NCI-H2107 treated with DMSO at 0.1 percent for 48 hours (cell line): ENCODE results near the gene PCNA.

Experiments
- DNase-seq: peaks from one replicate; lab custom pipeline; 2025; ENCODE audit not compliant: unreplicated experiment; lab: John Stamatoyannopoulos, UW

Gene PCNA

DNA sequence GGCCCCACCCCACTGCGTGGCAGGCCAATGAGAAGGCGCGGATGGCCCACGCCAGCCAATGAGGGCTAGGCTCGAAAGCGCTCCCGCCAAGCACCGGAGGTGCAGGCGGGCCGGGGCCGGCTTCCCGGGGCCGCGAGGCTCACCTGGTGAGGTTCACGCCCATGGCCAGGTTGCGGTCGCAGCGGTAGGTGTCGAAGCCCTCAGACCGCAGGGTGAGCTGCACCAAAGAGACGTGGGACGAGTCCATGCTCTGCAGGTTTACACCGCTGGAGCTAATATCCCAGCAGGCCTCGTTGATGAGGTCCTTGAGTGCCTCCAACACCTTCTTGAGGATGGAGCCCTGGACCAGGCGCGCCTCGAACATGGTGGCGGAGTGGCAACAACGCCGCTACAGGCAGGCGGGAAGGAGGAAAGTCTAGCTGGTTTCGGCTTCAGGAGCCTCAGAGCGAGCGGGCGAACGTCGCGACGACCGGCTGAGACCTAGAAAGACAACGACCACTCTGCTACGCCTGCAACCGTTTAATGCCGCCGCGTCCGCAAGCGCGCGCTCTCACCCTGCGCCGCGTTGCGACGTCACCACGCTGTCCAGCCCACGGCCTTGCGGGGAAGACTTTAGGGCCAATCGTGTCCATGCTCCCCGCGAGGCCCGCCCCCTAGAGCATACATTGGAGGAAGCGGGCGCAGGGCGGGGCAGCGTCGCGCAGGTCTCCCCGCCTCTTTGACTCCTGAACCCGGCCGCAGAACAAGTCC lies at the start of gene PCNA:
TSS of gene PCNA (minus strand) at position 524 of the 750 bp plus-strand sequence. CDS start at position 364, 160 bp downstream.
- peak; percentile 75 for DNase-seq

DNA sequence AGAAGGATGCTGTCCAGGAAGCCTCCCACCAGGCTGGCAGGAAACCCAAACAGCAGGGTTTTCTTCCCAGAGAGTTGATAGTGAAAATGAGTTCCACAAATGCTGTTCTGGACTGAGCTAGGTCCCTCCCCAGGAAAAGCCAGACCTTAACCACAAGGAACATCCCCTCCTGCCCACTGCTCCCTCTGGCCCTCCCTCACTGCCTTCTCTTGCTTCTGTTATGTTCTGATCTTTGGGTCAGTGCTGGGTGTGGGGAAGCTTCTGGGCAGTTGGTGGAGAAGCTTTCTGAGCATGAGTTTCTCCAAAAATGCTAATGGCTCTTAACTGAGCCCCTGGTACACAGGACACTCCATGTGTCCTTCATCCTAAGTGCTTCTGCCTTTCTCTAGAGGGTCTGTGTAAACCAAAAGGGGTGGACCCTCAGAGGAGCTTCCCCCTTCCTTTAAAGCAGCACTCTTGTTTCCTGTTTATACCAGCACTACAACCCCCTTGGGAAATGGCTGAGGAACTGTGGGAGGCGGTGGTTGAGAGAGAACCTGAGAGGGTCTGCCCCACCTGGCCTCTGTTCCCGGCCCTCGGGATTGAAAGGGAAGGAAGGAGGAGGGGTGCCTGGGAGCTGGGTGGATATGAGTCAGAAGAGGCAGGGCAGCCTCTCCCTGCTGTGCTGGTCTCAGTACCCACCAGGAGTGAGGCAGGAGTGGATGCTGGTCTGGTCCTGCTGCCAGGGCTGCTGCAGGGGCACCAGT lies 49.1 kb upstream of the PCNA start:
- peak; percentile 76 for DNase-seq

DNA sequence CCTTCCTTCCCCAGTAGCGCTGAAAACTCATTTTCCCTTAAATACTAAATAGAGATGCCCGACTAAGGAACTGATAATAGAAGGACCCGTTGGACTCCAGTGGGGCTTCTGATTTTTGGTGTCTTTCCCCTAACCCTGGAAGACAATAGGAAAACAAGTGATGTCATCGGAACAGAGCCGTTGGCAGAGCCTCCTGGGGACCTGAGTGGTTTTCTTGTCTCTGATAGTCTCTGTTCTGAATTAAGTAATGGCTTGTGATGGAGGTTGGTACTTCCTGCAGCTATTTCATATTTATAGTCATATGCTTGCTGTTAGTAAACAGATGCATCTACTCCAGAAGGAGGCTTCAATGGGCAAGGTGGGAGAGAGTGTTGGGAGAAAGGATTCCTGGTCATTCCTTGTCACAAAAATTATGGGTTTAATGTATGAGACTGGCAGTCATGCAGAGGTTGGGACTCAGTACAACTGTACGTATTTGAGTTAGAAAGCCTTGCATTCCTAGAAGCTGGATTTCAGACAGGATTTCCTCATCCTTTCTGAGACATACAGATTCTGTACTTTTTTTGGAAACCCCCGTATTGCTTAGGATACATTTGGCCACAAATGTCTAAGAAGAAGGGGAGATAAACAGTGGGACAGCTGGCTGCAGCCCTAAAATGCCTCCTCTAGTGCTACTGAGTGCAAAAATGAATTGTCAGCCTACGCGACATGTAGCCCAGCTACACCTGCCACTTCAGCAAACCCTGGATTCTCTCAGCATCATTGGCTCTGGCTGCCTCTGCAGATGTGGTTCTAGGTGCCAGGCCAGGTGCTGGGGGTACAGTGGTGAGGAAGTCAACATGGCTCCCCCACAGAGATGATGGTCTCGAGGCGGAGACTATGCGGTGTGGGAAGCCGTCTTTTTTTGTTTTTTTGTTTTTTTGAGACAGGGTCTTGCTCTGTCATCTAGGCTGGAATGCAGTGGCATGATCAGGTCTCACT lies 45.2 kb upstream of the PCNA start:
- no peak for DNase-seq

DNA sequence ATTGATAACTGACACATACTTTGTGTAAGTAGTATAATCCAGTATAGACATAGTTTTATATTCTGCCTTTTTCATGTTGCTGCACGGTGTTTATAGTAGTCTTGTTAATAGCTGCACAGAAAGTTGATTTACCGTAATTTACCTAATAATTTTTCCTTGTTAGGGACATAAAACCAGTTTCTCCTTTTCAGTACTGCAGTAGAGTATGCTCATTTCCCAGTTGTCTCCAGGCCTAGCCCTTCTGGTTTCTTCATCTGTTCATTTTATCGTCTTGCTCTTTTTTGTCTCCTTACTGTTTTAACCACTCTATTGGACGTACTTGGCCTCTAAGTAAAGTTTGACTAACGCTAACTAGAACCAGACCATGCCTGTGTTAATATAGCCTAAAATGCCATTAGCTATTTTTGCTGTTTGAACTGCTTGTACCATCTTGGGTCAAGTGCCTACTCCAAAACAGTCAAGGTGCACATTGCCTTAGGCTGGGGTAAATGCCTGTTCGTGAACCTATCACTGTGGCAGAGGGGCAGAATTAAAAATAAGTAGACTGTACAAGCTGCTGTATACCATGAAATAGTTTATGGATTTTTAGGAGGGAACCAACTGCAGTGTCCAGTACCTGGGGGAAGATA lies 41.9 kb upstream of the PCNA start:
- DNase-seq, result no peak

DNA sequence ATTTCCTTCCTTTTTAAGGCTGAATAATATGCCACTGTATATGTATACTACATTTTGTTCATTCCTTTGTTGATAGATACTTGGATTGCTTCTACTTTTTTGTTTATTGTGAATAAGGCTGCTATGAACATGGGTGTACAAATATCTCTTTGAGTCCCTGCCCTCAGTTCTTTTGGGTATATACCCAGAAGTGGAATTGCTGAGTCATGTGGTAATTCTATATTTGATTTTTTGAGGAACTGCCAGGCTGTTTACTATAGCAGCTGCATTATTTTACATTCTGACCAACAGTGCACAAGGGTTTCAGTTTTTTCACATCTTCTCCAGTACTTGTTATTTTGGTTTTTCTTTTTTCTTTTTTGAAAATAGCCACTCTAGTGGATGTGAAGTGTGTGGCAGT lies 41.1 kb upstream of the PCNA start:
- no peak for DNase-seq

DNA sequence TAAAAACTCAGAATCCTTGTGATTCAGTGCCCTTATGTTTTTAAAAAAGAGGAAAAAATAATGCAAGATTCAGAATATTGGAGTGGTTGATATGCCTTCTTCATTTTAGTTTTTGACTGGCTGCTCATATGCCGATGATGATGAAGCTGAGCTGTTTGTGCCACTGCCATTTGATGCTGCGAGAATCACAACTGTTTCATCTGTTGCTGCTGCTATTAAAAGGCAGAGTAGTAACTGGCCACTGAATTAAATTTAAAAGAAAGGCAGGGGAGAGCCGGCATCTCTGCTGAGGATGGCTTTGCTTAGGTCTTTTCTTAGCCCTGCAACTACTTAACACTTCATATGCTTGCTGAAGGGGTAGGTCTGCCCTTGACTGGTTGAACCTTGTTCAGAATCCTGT lies 40.2 kb upstream of the PCNA start:
- no peak for DNase-seq

DNA sequence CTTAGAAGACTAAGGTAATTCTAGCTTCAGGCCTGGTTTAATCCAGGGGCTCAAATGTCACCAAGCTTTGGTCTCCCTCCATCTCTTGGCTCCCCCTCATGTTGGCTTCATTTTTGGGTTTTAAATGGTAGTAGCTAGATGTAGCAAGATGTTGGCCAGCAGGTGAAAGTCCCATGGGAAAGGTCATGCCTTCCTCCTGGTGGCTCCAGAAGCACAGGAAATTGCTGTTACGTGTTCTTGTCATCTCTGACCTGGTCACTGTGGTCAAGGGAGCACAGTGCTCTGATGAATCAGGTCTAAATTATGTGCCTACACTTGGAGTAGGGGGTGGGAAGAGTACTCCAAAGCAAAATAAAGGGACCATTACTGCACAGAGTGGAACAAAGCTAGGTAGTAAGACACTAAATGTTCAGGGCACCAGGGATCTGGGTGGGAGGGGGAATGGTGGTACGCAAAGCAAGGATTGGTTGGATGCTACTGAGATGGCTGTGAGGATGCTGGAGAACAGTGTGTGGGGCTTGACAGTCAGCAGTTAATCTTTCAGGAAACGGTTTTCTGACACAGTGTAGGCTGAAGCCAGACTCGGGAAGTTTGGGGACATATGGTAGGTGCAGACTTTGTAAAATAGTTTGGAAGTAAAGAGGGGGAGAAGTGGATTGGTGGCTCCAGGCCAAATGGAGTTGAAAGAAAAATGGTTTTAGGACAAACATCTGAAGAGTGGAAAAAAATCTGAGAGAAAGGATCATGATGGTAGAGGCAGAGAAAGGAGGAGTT lies 37.1 kb upstream of the PCNA start:
- no peak for DNase-seq

DNA sequence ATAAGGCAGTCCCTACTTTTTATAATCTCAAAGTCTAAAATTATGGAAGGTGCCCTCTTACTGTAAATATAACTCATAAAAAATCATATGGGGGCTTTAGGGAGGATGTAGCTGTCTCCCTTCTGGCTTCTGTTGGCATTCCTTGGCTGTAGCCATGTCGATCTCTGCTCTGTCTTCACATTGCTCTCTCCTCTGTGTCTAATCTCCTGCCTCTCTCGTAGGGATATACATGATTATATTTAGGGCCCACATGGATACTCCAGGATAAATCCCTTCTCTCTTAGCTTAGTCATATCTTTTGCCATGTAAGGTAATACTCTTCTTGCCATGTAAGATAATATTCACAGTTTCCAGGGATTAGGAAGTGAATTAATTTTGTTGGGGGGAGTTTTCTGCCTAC lies 35.6 kb upstream of the PCNA start:
- no peak for DNase-seq

DNA sequence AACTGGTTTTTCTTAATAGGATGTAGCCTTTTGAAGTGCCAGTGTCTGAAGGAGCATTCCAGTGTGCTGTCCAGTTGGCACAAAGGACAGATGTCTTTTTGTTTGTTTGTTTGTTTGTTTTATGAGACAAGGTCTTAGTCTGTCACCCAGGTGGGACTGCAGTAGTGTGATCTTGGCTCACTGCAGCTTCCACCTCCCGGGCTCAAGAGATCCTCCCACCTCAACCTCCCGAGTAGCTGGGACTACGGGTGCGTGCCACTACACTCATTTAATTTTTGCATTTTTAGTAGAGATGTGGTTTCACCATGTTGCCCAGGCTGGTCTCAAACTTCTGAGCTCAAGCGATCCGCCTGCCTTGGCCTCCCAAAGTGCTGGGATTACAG lies 34.8 kb upstream of the PCNA start:
- no peak for DNase-seq

DNA sequence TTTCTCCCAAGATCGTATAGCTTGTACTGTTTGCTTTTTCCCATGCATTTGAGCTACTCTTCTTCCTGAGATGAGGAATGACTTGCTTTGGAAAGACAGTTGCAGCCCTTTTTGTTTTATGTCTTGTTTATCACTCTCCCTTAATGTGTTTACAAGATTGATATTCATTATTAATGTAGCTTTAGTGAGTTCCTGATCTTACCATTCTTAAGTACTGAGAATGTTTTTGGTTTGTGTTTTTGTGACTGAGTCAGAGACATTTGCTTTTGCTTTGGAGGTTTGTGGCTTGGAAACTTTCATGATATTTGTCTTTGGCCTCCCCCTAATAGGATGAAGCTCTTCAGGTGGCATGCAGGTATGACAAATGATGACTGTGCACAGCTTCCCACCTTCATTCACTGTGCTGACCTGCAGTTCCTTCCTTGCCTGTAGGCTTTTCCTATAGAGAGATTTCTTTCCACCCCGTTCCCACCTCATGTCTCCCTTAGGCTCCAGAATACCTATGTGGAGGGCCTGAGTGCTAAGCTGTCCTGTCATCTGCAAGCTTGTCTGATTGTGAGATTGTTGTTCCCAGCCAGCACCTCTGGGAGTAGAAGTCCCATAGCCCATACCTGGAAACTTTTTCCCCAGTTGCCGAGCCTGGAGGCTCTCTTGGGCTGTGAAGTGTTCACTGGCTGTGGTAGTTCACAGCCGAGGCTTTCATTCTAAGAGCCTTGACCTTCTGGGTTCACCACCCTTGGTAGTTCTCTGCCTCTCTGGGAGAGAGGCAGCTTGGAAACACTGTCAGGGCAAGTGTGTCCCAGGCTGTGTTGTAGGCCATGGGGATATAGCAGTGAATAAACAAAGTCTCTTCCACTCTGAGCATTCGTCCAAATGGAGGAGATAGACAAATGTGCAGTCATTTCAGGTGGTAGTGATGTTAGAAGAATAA lies 34.1 kb upstream of the PCNA start:
- DNase-seq, result no peak

DNA sequence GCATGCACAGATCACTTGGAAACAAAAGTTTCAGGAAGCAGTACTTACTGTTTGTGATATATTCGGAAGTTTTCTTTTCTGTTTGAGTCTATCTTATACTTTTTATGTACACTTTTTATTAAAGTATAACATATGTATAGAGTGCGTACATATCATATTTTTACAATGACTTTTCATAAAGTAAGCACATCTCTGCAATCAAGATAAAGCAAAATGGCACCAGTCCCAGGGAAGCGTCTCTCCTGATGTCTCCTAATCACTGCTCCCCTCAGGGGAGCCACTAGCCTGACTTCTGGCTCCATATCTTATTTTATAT lies 33.4 kb upstream of the PCNA start:
- no peak for DNase-seq

DNA sequence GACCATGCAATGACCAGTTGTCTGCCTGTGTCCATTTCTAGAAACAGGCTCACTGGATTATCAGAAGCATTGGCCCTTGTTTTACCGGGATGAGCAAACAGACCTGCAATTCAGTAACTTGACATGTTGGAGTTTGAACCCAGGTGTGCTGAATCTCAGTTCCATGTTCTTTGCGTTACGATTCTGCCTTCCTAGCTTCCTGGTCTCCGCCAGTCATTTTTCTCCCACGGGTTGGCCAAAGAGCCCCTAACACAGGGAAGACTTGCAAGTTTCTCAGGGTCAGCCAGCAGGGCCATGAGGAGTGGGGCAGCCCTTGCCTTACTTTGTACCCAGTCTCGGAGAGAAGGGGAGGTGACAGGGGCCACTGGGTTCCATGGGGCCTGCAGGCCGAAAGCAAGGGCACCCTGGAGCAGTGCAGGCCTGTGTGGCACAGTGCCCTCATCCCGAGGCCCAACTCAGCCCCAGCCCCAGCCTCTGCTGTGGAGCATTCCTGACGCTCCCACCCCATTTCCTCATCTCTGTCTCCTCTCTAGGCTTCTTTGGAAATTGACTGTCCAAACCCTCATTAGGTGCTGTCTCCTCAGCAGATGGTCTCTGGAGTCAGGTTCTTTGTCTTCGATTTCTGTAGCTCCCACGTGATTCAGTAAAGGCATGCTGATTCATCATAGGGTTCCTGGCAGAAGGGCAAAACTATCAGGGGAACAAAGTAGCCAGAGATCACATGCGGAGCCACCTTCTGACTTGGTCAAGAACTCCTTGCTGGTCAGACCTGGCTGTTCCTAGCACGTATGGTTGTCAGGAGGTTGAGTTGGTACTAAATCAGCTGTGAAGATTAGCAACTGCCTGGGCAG lies 30.7 kb upstream of the PCNA start:
- DNase-seq, result no peak

DNA sequence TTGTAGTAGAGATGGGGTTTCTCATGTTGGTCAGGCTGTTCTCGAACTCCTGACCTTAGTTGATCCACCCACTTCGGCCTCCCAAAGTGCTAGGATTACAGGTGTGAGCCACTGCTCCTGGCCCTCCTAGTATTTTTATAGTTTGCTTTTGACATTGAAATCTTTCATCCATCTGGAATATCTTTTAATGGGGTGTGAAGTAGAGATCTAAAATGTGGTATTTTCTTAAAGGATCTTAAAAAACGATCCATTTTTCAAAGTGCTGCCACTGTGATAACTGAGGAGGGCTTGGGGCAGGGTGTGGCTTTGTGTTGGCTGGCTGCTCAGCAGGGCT lies 30.1 kb upstream of the PCNA start:
- no peak for DNase-seq

DNA sequence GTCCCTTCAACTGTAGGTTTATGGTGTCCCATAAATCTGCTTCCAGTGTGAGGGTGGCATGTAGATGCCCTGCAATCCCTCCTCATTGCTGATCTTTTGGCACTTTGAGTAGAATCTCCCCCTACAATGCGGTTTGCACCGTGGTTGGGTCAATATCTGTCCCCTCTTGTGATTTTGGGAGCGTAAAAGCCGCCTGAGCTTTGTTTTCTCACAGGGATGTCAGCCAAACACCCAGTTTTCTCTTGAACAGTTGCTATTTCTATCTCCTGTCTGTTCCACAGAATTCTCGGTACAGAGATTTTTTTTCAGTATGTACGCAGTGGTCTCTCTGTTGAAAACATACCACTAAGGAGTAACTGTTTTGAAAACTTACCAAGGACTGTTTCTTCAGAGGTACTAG lies 28.8 kb upstream of the PCNA start:
- no peak for DNase-seq

DNA sequence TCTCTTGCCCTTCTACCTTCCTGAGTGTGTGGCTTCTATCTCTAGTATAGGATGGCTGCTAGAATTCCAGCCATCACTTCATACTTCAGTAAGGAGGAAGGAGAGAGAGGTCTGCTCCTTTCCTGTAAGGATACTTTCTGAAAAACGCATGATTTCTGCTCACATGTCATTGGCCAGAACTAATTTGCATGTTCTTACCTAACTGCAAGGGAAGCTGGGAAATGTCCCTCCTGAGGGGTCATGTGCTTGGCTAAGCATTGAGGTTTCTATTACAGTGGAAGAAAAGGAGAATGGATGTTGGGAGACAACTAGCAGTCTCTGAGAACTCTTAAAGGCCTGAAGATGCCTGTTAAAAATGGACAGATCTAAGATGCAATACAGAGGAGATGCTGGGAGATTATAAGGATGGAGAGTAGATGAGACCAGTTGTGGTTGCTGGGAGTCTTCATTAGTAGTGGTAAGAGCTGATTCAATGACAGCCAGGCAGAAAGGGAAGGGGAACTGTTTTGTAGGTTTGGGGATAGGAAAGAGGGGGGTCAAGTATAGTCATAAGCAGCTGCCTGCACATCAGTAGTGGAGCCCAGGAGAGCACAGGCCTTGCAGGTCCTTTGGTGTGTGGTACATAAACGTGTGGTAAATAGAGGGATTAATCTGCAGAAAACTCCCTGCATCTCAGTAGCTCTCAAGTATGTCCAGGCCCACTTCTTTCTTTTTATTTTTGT lies 27.3 kb upstream of the PCNA start:
- DNase-seq, result no peak

DNA sequence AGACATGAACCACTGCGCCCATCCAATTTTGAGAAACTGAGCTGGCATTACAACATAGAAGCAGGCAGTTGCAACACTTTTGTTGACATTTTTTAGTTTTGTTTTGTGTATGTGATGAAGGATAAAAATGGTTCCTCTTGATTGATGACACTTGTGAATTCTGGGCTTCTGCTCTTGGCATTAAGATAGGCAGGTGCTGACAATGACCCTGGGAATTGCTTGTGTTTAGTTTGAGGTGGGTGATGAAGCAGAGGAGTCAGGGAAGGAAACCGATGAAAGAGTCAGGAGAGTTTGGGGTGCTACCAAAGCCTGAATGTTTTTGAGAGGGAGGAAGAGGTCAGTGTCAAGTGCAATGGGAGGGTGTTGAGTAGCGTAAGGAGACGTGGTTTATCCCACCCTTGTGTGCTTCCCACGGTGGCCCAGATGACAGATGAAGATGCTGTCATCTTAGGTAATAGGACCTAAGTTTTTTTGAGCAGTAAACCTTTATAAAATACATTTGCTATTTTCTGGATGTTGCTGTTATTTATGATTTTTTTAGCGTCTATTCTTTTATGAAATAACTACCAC lies 26.4 kb upstream of the PCNA start:
- no peak for DNase-seq

DNA sequence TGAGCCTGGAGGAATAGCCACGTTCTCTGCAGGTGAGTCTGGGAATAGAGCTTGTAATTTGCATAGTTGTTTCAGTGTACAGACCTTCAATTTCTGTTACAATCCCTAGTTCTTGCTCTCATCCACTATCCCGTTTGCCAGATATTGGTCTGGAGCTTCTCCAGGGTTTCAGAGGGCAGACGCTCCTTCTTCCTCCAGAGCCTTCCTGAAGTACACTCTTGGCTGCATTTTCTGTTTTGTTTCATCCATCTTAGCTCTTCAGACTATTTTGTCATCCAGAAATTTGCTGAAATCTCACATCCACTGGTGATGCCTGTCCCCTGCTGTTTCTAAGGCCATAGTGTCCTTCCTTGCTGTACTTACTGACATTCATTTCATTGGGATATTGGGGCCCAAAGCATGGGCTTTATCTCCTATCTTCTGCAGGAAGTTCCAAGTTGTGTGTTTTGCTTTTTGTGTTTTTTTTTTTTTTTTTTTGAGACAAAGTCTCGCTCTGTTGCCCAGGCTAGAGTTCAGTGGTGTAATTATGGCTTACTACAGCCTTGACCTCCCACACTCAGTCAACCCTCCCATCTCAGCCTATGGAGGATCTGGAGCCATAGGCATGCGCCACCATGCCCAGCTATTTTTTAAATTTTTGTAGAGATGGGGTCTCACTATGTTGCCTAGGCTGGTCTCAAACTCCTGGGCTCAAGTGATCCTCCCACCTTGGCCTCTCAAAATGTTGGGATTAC lies 25.8 kb upstream of the PCNA start:
- no peak for DNase-seq
